Omental fat pad (tissue), 4 donors: ENCODE results near the gene ANKS3. TPM values are rescaled to one million over a fixed set of nuclear protein-coding genes. Genes with fewer than 3 reads are reported as not detected.

Experiments used
- ATAC-seq: fragments of 150-250 bp; one replicate; pipeline ENCODE4 v1.9.1; 2016; ENCODE audit warnings: mild to moderate bottlenecking, moderate library complexity; ENCODE audit not compliant: low FRiP score
- DNase-seq: peaks from one replicate; pipeline ENCODE4 v3.0.0-alpha.2; 2019; ENCODE audit warnings: low spot score
- total RNA-seq, 4 donors: library from RNA; depleted of rRNA; stranded (reverse); fragments of >200 nt; gene quantifications; one replicate each; pipeline ENCODE4 v1.1.0, GENCODE V29; 2016
- TF ChIP-seq, protein P1 (sequence below), 3 donors: fragments of 450-650 bp; IDR thresholded peaks; one replicate each; pipeline ENCODE4 v1.5.1; 2016 to 2017; ENCODE audit warnings: antibody characterized with exemption in 3 of 3, mild to moderate bottlenecking in 3 of 3, moderate library complexity in 2 of 3

ANKS3 gene
- total RNA-seq, 4 donors from 2014 or later, result 12.6 to 24.1 (median 17.2) TPM

DNA sequence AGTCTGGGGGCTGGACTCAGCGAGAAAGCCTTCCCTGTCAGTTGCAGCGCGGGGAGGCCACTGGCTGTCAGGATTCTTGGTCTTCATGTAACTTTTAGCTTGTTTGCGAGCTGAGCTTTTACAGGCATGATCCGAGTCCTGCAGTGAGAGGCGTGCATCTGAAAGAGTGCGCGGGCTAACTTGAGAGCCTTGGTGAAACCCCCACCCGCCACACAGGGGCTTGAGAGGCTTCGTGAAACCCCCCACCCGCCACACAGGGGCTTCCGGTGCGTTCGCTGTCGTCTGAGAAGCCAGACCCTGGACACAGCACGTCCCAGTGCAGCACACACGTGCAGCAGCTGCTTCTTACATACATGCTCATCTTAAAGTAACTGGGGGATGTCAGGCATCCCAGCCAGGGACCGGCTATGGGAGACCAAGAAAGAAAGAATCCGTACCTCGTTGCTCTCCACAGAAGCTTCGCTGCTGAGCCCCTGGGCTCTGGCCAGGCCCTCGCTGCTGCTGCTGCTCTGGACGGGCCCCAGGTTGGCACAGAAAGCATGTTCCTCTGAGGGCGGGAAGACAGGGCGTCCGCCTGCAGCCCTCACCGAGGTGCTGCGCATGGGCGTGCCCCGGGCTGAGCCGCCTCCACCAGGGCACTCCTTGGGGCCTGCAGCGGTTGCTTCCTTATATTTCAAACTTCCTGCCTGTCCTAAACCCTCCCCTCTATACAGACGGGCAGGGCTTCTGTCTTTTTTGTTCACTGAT is 32.9 kb downstream of the ANKS3 start:
- TF ChIP-seq, protein P1, sequence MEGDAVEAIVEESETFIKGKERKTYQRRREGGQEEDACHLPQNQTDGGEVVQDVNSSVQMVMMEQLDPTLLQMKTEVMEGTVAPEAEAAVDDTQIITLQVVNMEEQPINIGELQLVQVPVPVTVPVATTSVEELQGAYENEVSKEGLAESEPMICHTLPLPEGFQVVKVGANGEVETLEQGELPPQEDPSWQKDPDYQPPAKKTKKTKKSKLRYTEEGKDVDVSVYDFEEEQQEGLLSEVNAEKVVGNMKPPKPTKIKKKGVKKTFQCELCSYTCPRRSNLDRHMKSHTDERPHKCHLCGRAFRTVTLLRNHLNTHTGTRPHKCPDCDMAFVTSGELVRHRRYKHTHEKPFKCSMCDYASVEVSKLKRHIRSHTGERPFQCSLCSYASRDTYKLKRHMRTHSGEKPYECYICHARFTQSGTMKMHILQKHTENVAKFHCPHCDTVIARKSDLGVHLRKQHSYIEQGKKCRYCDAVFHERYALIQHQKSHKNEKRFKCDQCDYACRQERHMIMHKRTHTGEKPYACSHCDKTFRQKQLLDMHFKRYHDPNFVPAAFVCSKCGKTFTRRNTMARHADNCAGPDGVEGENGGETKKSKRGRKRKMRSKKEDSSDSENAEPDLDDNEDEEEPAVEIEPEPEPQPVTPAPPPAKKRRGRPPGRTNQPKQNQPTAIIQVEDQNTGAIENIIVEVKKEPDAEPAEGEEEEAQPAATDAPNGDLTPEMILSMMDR (IDR thresholded peaks at IDR 0.05), result no peak
- ATAC-seq (no peak), DNase-seq (no peak)

DNA sequence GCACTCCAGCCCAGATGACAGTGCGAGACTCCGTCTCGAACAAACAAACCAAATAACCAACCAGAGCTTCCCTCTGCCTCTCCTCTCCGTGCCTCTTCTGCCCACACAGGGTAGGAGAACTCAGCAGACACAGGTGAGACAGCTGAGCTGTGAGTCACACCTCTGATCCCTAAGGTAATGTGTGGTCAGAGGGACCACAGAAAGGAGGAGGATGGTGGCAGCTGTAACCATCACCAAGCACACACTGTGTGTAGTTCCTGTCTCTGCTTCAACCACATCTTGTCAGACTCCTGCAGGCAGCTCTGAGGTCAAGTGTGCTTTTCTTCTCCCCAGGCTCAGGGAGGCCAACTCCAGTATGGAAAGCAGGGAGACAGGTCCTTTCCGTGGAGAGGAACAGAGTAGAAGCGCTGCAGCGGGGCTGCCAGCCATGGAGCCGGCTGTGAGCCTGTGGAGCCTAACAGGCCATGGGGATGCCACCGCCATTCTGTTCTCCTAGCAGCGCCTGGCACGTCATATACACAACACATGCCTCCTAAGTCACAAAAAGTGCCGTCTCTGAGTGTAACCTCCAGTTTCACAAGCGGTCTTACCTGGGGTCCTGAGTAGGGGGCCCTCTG is 33.6 kb downstream of the ANKS3 start:
- no peak for ATAC-seq
- DNase-seq, result no peak
- TF ChIP-seq, protein P1 (IDR thresholded peaks at IDR 0.05), result no peak

DNA sequence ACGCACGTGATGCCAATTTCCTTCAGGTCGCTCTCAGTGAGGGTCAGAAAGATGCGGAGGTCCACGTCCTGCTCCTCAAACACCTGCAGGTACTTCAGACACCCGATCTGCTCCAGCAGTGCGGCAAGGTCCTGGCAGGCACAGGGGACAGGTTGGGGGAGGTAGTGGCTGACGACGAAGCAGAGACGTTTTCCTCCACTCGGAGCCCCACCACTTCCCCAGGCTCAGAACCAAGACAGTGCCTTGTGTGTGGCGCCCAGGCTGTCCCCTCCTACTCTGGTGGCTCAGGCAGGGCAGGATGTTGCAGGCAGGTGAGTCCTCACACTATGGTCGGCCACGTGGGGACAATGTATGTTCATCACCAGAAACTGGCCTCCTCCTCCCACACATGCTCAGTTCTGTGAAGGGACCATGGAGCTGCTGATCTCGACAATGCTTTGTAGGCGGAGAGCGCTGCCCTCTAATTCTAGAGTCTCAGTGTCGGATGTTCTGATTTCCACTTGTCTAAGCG is 35.0 kb downstream of the ANKS3 start:
- no peak for DNase-seq
- TF ChIP-seq, protein P1 (IDR thresholded peaks at IDR 0.05), result no peak
- ATAC-seq, result no peak

DNA sequence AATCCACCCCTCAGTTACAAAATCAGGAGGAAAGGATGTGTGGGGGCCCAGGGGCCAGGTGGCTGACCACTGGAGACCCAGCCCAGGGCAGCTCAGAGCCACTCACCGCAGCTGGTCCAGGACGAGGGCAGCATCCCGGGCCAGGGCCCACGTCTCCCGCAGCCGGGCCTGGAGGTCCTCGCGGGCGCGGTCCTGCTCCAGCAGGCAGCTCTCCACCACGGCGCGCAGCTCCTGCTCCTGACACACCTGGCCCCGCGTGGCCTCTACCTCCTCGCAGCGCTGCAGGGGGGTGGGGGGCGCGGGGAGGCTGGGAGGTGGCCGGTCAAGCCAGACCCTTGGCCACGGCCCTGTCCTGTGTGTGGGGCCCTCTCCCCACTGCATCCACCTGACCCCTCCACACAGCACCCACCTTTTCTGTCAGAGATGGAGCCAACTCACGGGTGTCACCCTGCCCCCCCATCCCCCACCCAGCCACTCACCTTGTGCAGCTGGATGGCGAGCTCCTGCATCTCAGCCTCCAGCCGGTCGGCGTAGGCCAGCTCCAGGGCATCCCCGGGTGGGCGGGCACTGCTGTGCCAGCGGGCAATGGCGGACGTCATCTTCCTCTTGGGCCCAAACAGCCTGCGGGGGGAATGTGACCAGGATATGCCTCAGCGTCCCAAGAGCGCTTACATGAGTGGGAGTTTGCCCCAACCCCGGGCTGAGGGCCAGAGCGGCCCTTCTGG is 35.6 kb downstream of the ANKS3 start:
- DNase-seq, result no peak
- no peak for ATAC-seq
- TF ChIP-seq, protein P1 (IDR thresholded peaks at IDR 0.05), result no peak

DNA sequence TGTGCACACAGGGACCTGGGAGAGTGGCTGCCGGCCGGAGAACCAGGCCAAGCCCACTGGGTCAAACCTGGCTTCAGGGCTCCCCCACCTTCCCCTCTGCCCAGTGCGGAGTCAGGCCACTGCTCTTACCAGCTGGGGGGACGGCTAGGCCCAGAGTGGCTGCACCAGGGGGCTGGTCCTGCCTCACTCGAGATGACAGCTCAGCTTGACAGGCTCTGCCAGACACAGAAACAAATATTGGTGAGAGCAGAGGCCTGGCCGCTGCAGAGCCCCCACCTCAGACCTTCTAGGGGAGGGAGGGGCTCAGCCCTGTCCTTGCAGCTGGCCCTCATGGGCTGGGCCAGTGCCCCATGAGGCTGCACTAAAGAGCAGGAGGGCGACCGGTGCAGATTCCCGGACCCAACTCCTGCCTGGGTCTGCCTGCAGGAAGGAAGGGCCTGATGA is 36.2 kb downstream of the ANKS3 start:
- ATAC-seq (no peak), DNase-seq (no peak)
- TF ChIP-seq, protein P1 (IDR thresholded peaks at IDR 0.05), result no peak

DNA sequence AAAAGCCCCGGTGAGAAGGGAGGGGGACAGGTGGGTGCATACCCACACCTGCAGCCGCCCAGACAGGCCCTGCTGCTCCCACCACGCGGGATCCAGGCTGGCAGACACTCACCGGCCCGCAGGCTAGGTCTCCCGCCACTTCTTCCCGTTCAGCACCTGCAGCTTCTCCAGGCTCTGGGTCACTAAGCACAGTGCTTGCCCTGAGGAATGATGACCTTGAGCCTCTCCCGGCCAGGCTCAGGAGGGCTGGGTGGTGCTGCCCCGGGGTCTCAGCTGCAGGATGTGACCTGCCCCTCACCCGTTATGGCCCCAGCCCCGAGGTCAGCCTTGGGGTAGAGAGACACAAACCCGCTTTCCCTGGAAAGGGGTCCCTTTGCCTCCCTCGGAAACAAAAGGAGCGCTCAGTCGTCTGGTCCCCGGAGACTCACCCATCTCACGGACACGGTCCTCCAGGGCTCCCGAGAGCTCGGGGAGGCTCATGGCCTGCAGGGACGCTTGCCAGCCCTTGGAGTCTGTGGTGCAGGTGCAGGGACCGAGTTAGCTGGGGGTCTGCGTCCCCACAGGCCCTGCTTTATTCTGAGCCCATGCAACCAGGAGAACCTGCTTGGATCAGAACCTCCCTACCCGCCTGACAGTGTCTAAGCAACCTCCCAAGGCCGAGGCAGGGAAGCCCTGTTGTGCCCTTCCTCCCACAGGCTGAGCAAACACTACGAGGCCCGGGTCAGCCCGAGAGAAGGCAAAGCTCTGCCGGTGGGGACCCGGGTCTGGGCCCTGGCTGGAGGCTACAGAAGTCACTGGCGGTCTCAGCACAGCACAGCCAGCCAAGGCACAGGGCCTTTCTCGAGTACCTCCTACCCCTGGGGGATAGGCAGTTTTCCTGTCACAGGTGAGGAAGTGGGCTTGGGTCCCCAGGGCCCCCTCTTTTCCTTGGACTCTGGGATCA is 36.9 kb downstream of the ANKS3 start:
- no peak for ATAC-seq
- TF ChIP-seq, protein P1 (IDR thresholded peaks at IDR 0.05), result no peak
- DNase-seq, result no peak
